ENCODE data around the gene ZRANB1.
A peak's percentile ranks its signal among the peaks of the same experiment; 100 is the strongest.

Gene ZRANB1

GRCh38 chr10:125026974-125027735 lies 85.2 kb downstream of the ZRANB1 start:
- no peaks in the 10 kb centered on the region for H3K9me3 ChIP-seq (replicated peaks; ENCODE audit: low read length)
- no peak overlapping the region for H3K9ac ChIP-seq (ENCODE audit: low read depth, low read length)
- H3K4me3 ChIP-seq (ENCODE audit: low read length): no peak overlapping the region
- H3K4me2 ChIP-seq (ENCODE audit: low read length): no peak overlapping the region
- H3K27me3 ChIP-seq (ENCODE audit: control insufficient read depth, insufficient read depth, low read length): no peaks in the 10 kb centered on the region
- H3K36me3 ChIP-seq (ENCODE audit: insufficient read depth, low read length): peaks cover 13% of the 10 kb centered on the region
- H3K4me1 ChIP-seq (ENCODE audit: control insufficient read depth, insufficient read depth, low read length): peaks cover 34% of the 10 kb centered on the region

- H3K4me3 ChIP-seq (ENCODE audit: low read length): no peak overlapping the region
- H3K36me3 ChIP-seq (ENCODE audit: insufficient read depth, low read length): peaks cover 6% of the 10 kb centered on the region
- no peaks in the 10 kb centered on the region for H3K9me3 ChIP-seq (replicated peaks; ENCODE audit: low read length)
- H3K27me3 ChIP-seq (ENCODE audit: control insufficient read depth, insufficient read depth, low read length): no peaks in the 10 kb centered on the region
- no peak overlapping the region for H3K9ac ChIP-seq (ENCODE audit: low read depth, low read length)
- H3K4me2 ChIP-seq (ENCODE audit: low read length): peak overlapping the region; percentile 8
- H3K4me1 ChIP-seq (ENCODE audit: control insufficient read depth, insufficient read depth, low read length): peaks cover 31% of the 10 kb centered on the region
Observed at GRCh38 chr10:125027871-125028869, 86.2 kb downstream of the ZRANB1 start.

GRCh38 chr10:125029584-125030242 lies 87.8 kb downstream of the ZRANB1 start:
- H3K4me1 ChIP-seq (ENCODE audit: control insufficient read depth, insufficient read depth, low read length): peaks cover 25% of the 10 kb centered on the region
- H3K36me3 ChIP-seq (ENCODE audit: insufficient read depth, low read length): peaks cover 5% of the 10 kb centered on the region
- no peaks in the 10 kb centered on the region for H3K9me3 ChIP-seq (replicated peaks; ENCODE audit: low read length)
- H3K4me2 ChIP-seq (ENCODE audit: low read length): no peak overlapping the region
- no peak overlapping the region for H3K4me3 ChIP-seq (ENCODE audit: low read length)
- no peaks in the 10 kb centered on the region for H3K27me3 ChIP-seq (ENCODE audit: control insufficient read depth, insufficient read depth, low read length)
- H3K9ac ChIP-seq (ENCODE audit: low read depth, low read length): no peak overlapping the region

GRCh38 chr10:125030567-125031197 lies 88.8 kb downstream of the ZRANB1 start:
- no peak overlapping the region for H3K4me3 ChIP-seq (ENCODE audit: low read length)
- no peaks in the 10 kb centered on the region for H3K9me3 ChIP-seq (replicated peaks; ENCODE audit: low read length)
- H3K9ac ChIP-seq (ENCODE audit: low read depth, low read length): no peak overlapping the region
- H3K4me1 ChIP-seq (ENCODE audit: control insufficient read depth, insufficient read depth, low read length): peaks cover 33% of the 10 kb centered on the region
- H3K27me3 ChIP-seq (ENCODE audit: control insufficient read depth, insufficient read depth, low read length): no peaks in the 10 kb centered on the region
- no peak overlapping the region for H3K4me2 ChIP-seq (ENCODE audit: low read length)
- H3K36me3 ChIP-seq (ENCODE audit: insufficient read depth, low read length): peaks cover 5% of the 10 kb centered on the region

GRCh38 chr10:125032474-125033020 lies 90.6 kb downstream of the ZRANB1 start:
- peaks cover 50% of the 10 kb centered on the region for H3K4me1 ChIP-seq (ENCODE audit: control insufficient read depth, insufficient read depth, low read length)
- no peaks in the 10 kb centered on the region for H3K27me3 ChIP-seq (ENCODE audit: control insufficient read depth, insufficient read depth, low read length)
- H3K4me3 ChIP-seq (ENCODE audit: low read length): no peak overlapping the region
- no peak overlapping the region for H3K9ac ChIP-seq (ENCODE audit: low read depth, low read length)
- no peaks in the 10 kb centered on the region for H3K9me3 ChIP-seq (replicated peaks; ENCODE audit: low read length)
- H3K36me3 ChIP-seq (ENCODE audit: insufficient read depth, low read length): peaks cover 4% of the 10 kb centered on the region
- H3K4me2 ChIP-seq (ENCODE audit: low read length): no peak overlapping the region

GRCh38 chr10:125033146-125033924 lies 91.4 kb downstream of the ZRANB1 start:
- Histone ChIP-seq H3K36me3 (ENCODE audit: insufficient read depth, low read length) (peaks cover 9% of the 10 kb centered on the region), H3K9ac (ENCODE audit: low read depth, low read length) (no peak overlapping the region), H3K4me2 (ENCODE audit: low read length) (no peak overlapping the region), H3K4me3 (ENCODE audit: low read length) (no peak overlapping the region), H3K4me1 (ENCODE audit: control insufficient read depth, insufficient read depth, low read length) (peaks cover 47% of the 10 kb centered on the region), H3K27me3 (ENCODE audit: control insufficient read depth, insufficient read depth, low read length) (no peaks in the 10 kb centered on the region), H3K9me3 (replicated peaks; ENCODE audit: low read length) (no peaks in the 10 kb centered on the region)

- Histone ChIP-seq H3K9ac (ENCODE audit: low read depth, low read length) (peak overlapping the region; percentile 62), H3K9me3 (replicated peaks; ENCODE audit: low read length) (no peaks in the 10 kb centered on the region), H3K4me1 (ENCODE audit: control insufficient read depth, insufficient read depth, low read length) (peaks cover 52% of the 10 kb centered on the region), H3K36me3 (ENCODE audit: insufficient read depth, low read length) (peaks cover 18% of the 10 kb centered on the region), H3K4me2 (ENCODE audit: low read length) (peak overlapping the region; percentile 76), H3K27me3 (ENCODE audit: control insufficient read depth, insufficient read depth, low read length) (no peaks in the 10 kb centered on the region), H3K4me3 (ENCODE audit: low read length) (peak overlapping the region; percentile 23)
Observed at GRCh38 chr10:125034675-125035074, 92.8 kb downstream of the ZRANB1 start.

- Histone ChIP-seq H3K4me3 (ENCODE audit: low read length) (peak overlapping the region; percentile 23), H3K9me3 (replicated peaks; ENCODE audit: low read length) (no peaks in the 10 kb centered on the region), H3K4me1 (ENCODE audit: control insufficient read depth, insufficient read depth, low read length) (peaks cover 53% of the 10 kb centered on the region), H3K9ac (ENCODE audit: low read depth, low read length) (peak overlapping the region; percentile 62), H3K27me3 (ENCODE audit: control insufficient read depth, insufficient read depth, low read length) (no peaks in the 10 kb centered on the region), H3K4me2 (ENCODE audit: low read length) (peak overlapping the region; percentile 76), H3K36me3 (ENCODE audit: insufficient read depth, low read length) (peaks cover 18% of the 10 kb centered on the region)
Observed at GRCh38 chr10:125035136-125035535, 93.2 kb downstream of the ZRANB1 start.

GRCh38 chr10:125035588-125036295 lies 93.8 kb downstream of the ZRANB1 start:
- Histone ChIP-seq H3K9me3 (replicated peaks; ENCODE audit: low read length) (no peaks in the 10 kb centered on the region), H3K36me3 (ENCODE audit: insufficient read depth, low read length) (peaks cover 18% of the 10 kb centered on the region), H3K4me2 (ENCODE audit: low read length) (peak overlapping the region; percentile 76), H3K27me3 (ENCODE audit: control insufficient read depth, insufficient read depth, low read length) (no peaks in the 10 kb centered on the region), H3K4me1 (ENCODE audit: control insufficient read depth, insufficient read depth, low read length) (peaks cover 53% of the 10 kb centered on the region), H3K9ac (ENCODE audit: low read depth, low read length) (peak overlapping the region; percentile 39), H3K4me3 (ENCODE audit: low read length) (peak overlapping the region; percentile 23)
